WTC11 (cell line): ENCODE data around the gene CEP131. TPM values are rescaled to one million over a fixed set of nuclear protein-coding genes. Genes with fewer than 3 reads are reported as not detected.

ENCODE experiments used
- ATAC-seq: fragments of 200-7000 bp; cut with Tn5 transposase; 2 replicates; pipeline ENCODE4 v1.10.0; 2021; ENCODE audit warnings: mild to moderate bottlenecking, moderate library complexity
- CTCF ChIA-PET: fragments of 300-600 bp; sonication (Branson Sonifier 250); formaldehyde crosslinking; loops from one replicate; lab custom pipeline; 2021; ENCODE audit warnings: antibody characterized with exemption; lab: Charles Lee
- POLR2A ChIA-PET: fragments of 350-600 bp; sonication (Branson Sonifier 250); formaldehyde crosslinking; loops from one replicate; lab custom pipeline; 2021; ENCODE audit warnings: antibody characterized with exemption; lab: Charles Lee
- DNase-seq: peaks from one replicate; pipeline ENCODE4 v3.0.0; 2021; ENCODE audit warnings: low spot score
- H3K27ac Mint-ChIP-seq: 2 replicates; pipeline ENCODE4 v1.8.0; 2021; ENCODE audit warnings: mixed read lengths
- H3K27me3 Mint-ChIP-seq: 2 replicates; pipeline ENCODE4 v1.8.0; 2021; ENCODE audit warnings: low read depth, mild to moderate bottlenecking, moderate library complexity, mixed read lengths
- H3K36me3 Mint-ChIP-seq: 2 replicates; pipeline ENCODE4 v1.8.0; 2021; ENCODE audit warnings: mixed read lengths
- H3K4me1 Mint-ChIP-seq: 2 replicates; pipeline ENCODE4 v1.8.0; 2022; ENCODE audit warnings: mixed read lengths
- H3K4me3 Mint-ChIP-seq: 2 replicates; pipeline ENCODE4 v1.8.0; 2021; ENCODE audit warnings: mild to moderate bottlenecking, moderate library complexity, mixed read lengths
- H3K9me3 Mint-ChIP-seq: 2 replicates; pipeline ENCODE4 v1.8.0; 2021; ENCODE audit warnings: mixed read lengths
- ATF1 ChIP-seq: sonication (generic); formaldehyde crosslinking; IDR thresholded peaks from 2 replicates; pipeline ENCODE4 v1.8.1; 2023; ENCODE audit warnings: mild to moderate bottlenecking, moderate library complexity, missing genetic modification reagents
- ATF2 ChIP-seq: sonication (generic); formaldehyde crosslinking; IDR thresholded peaks from 2 replicates; pipeline ENCODE4 v1.8.1; 2022; ENCODE audit warnings: low read depth, missing genetic modification reagents, borderline replicate concordance
- CBFB ChIP-seq: sonication (generic); formaldehyde crosslinking; IDR thresholded peaks from 2 replicates; pipeline ENCODE4 v1.8.1; 2022; ENCODE audit warnings: mild to moderate bottlenecking, low read depth, missing genetic modification reagents
- EMX1 ChIP-seq: fragments of 250-450 bp; sonication (Bioruptor Pico); IDR thresholded peaks from 2 replicates; pipeline ENCODE4 v1.8.0; 2021; ENCODE audit warnings: mild to moderate bottlenecking
- ETV6 ChIP-seq: sonication (generic); formaldehyde crosslinking; IDR thresholded peaks from 2 replicates; pipeline ENCODE4 v1.8.1; 2022; ENCODE audit warnings: mild to moderate bottlenecking, missing genetic modification reagents
- FOXJ3 ChIP-seq: sonication (generic); formaldehyde crosslinking; IDR thresholded peaks from 2 replicates; pipeline ENCODE4 v1.9.0; 2021; ENCODE audit warnings: missing genetic modification reagents, mild to moderate bottlenecking, borderline replicate concordance
- FOXP1 ChIP-seq: sonication (generic); formaldehyde crosslinking; IDR thresholded peaks from 2 replicates; pipeline ENCODE4 v1.8.0; 2022; ENCODE audit warnings: missing genetic modification reagents, mild to moderate bottlenecking, moderate library complexity, borderline replicate concordance
- GABPB1 ChIP-seq: sonication (generic); formaldehyde crosslinking; IDR thresholded peaks from 2 replicates; pipeline ENCODE4 v1.8.1; 2023; ENCODE audit warnings: mild to moderate bottlenecking, missing genetic modification reagents
- IRF2 ChIP-seq: sonication (generic); formaldehyde crosslinking; IDR thresholded peaks from 2 replicates; pipeline ENCODE4 v1.8.0; 2022; ENCODE audit warnings: low read depth, missing genetic modification reagents, borderline replicate concordance
- JAZF1 ChIP-seq: fragments of 250-450 bp; sonication (Bioruptor Pico); IDR thresholded peaks from 2 replicates; pipeline ENCODE4 v1.9.0; 2021; ENCODE audit warnings: moderate library complexity, mild to moderate bottlenecking, inconsistent platforms
- KAT7 ChIP-seq: sonication (generic); formaldehyde crosslinking; IDR thresholded peaks from 2 replicates; pipeline ENCODE4 v1.8.1; 2023; ENCODE audit warnings: missing genetic modification reagents, mild to moderate bottlenecking, borderline replicate concordance
- NFATC4 ChIP-seq: fragments of 250-450 bp; sonication (Bioruptor Pico); IDR thresholded peaks from 2 replicates; pipeline ENCODE4 v1.9.0; 2021; ENCODE audit warnings: mild to moderate bottlenecking
- PRDM15 ChIP-seq: sonication (generic); formaldehyde crosslinking; IDR thresholded peaks from 2 replicates; pipeline ENCODE4 v1.8.0; 2022; ENCODE audit warnings: missing genetic modification reagents
- SMAD3 ChIP-seq: sonication (generic); formaldehyde crosslinking; IDR thresholded peaks from 2 replicates; pipeline ENCODE4 v1.8.0; 2022; ENCODE audit warnings: missing genetic modification reagents, mild to moderate bottlenecking, borderline replicate concordance
- ZNF138 ChIP-seq: sonication (generic); formaldehyde crosslinking; conservative IDR thresholded peaks from 2 replicates; pipeline ENCODE4 v1.8.1; 2022; ENCODE audit warnings: mild to moderate bottlenecking, moderate library complexity, missing genetic modification reagents
- ZNF219 ChIP-seq: sonication (generic); formaldehyde crosslinking; IDR thresholded peaks from 2 replicates; pipeline ENCODE4 v1.8.0; 2023; ENCODE audit warnings: missing genetic modification reagents, mild to moderate bottlenecking, borderline replicate concordance
- ZNF263 ChIP-seq: sonication (generic); formaldehyde crosslinking; IDR thresholded peaks from 2 replicates; pipeline ENCODE4 v1.8.1; 2022; ENCODE audit warnings: low read depth, mild to moderate bottlenecking, moderate library complexity, missing genetic modification reagents
- ZNF281 ChIP-seq: sonication (generic); formaldehyde crosslinking; IDR thresholded peaks from 2 replicates; pipeline ENCODE4 v1.8.0; 2023; ENCODE audit warnings: mild to moderate bottlenecking, missing genetic modification reagents
- ZNF671 ChIP-seq: fragments of 250-450 bp; sonication (Bioruptor Pico); IDR thresholded peaks from 2 replicates; pipeline ENCODE4 v1.8.0; 2021; ENCODE audit warnings: mild to moderate bottlenecking
- ZSCAN18 ChIP-seq: fragments of 250-450 bp; sonication (Bioruptor Pico); IDR thresholded peaks from 2 replicates; pipeline ENCODE4 v2.1.2; 2022; ENCODE audit warnings: mild to moderate bottlenecking, moderate library complexity
- total RNA-seq: library from RNA; stranded (reverse); gene quantifications from 3 replicates; pipeline ENCODE4 v1.2.3, GENCODE V29; 2021

The CEP131 gene
- total RNA-seq, 1 experiment from 2014 or later = 35.2 TPM

DNA sequence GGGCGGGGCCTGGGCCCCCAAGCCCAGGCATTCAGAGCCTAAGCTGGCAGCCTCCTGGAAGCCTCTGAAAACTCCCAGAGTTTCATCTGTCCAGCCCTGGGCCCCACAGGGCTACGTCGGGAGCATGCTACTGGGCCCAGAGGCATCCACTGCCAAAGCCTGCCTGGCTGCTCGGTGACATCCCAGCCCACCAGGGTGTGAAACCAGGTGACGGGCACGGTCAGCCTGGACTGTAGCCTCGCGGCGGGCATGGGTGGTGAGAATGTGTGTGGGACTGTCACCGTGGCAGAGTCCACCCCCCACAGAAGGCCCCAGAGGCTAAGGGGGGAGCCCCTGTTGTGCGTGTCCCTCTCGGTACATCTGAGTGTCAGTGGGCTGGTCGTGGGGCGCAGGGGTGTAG is 31.1 kb downstream of the CEP131 start (continued):
- TF ChIP-seq ZSCAN18 (CRISPR knock-in tag) (no peak), ZNF138 (no peak), ZNF671 (CRISPR knock-in tag) (no peak), ZNF281 (no peak), KAT7 (CRISPR knock-in tag) (no peak)

GRCh38 chr17:81191116-81191515 is 31.6 kb downstream of the CEP131 start:
- no peaks in the 10 kb centered on the region for H3K9me3 Mint-ChIP-seq
- no peak for DNase-seq
- POLR2A ChIA-PET = no interaction called here
- no peak for ATAC-seq
- no peaks in the 10 kb centered on the region for H3K27me3 Mint-ChIP-seq
- CTCF ChIA-PET = interaction anchor here (1.9 to 2.1 kb wide), 2 partner anchors 10 to 69 kb away, joined by 4 to 8 read pairs; no protein-coding TSS in a partner anchor
- H3K4me1 Mint-ChIP-seq = no peaks in the 10 kb centered on the region
- no peak overlapping the region for H3K4me3 Mint-ChIP-seq
- no peak for TF ChIP-seq PRDM15 (CRISPR knock-in tag)
- TF ChIP-seq ZNF219 (CRISPR knock-in tag) = no peak
- no peak for TF ChIP-seq ETV6 (CRISPR knock-in tag)
- no peak for TF ChIP-seq SMAD3
- TF ChIP-seq CBFB (CRISPR knock-in tag) = no peak
- TF ChIP-seq IRF2 (CRISPR knock-in tag) = no peak
- no peak for TF ChIP-seq ZNF263 (CRISPR knock-in tag)
- no peak for TF ChIP-seq ATF1
- no peak for TF ChIP-seq GABPB1 (CRISPR knock-in tag)
- no peak for TF ChIP-seq ATF2 (CRISPR knock-in tag)
- no peak for TF ChIP-seq EMX1 (CRISPR knock-in tag)
- no peak for TF ChIP-seq JAZF1 (CRISPR knock-in tag)
- TF ChIP-seq FOXP1 (CRISPR knock-in tag) = no peak
- TF ChIP-seq NFATC4 (CRISPR knock-in tag) = no peak
- no peak for TF ChIP-seq FOXJ3 (CRISPR knock-in tag)
- TF ChIP-seq, all 79 proteins: peak for 0
- H3K27ac Mint-ChIP-seq = no peak overlapping the region
- no peaks in the 10 kb centered on the region for H3K36me3 Mint-ChIP-seq
